Measurements from ENCODE around the gene ZBTB45.

The ZBTB45 gene

DNA sequence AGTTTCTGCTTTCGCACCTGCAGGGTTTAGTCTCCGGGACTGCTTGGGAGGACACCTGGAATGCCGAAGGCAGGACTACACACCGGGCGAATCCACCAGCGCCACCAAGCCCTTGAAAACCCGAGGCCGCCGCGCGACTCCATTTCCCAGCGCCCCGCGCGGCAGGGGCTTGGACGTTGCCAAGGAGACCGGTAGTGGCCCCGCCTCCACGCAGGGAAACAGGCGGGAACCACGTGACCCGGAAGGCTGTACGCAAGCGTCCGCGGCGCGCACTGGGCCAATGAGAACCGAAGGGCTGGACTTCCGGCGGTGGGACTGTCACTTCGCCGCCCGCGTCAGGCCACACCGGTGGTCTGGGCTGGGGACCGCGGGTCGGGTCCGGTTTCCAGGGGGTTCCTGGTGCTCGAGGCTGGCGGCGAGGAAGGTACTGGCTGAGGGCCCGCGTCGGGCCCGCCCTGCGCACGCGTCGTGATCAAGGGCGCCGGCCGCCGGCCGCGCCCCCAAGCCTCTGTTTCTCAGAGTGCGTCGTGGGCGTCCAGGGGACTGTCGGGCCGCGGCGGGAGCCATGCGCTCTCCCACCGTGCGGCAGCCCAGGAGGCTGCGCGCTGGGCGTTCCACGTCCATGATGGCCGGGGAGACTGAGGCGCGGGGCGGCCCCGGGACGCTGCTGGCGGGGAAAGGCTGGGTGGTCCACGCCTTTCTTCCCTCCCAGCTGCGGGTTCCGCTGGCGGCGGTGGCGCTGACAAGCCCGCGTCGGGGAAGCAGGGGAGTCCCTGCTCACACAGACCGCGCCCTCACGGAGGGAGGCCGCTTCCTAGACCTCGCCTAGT, 52.6 kb downstream of the ZBTB45 start, which contains the start of gene ZNF324:
ZNF324 (plus strand) TSS at position 321 of the 830 bp plus-strand sequence. CDS start 2,106 bp downstream, outside the sequence.
- H3K27me3 ChIP-seq (ENCODE audit: control insufficient read depth, insufficient read depth, low read length), result no peaks in the 10 kb centered on the region
- peak within 1 kb of the TSS; percentile 51 for H3K27ac ChIP-seq (ENCODE audit: low read depth, low read length)
- H3K4me1 ChIP-seq (ENCODE audit: control insufficient read depth, insufficient read depth, low read length), result no peaks in the 10 kb centered on the region
- H3K9me3 ChIP-seq (ENCODE audit: control insufficient read depth, insufficient read depth, low read length), result no peaks in the 10 kb centered on the region
- H3K9ac ChIP-seq (ENCODE audit: low read depth, low read length), result no peak within 1 kb of the TSS; the same call in 1 of the 2 replicates
- peaks cover 12% of the 10 kb centered on the region; the same call in 1 of the 2 replicates for H3K36me3 ChIP-seq (ENCODE audit: control insufficient read depth, insufficient read depth, low read length)
- H3K4me3 ChIP-seq (ENCODE audit: low read depth, low read length), result peak within 1 kb of the TSS; percentile 78

DNA sequence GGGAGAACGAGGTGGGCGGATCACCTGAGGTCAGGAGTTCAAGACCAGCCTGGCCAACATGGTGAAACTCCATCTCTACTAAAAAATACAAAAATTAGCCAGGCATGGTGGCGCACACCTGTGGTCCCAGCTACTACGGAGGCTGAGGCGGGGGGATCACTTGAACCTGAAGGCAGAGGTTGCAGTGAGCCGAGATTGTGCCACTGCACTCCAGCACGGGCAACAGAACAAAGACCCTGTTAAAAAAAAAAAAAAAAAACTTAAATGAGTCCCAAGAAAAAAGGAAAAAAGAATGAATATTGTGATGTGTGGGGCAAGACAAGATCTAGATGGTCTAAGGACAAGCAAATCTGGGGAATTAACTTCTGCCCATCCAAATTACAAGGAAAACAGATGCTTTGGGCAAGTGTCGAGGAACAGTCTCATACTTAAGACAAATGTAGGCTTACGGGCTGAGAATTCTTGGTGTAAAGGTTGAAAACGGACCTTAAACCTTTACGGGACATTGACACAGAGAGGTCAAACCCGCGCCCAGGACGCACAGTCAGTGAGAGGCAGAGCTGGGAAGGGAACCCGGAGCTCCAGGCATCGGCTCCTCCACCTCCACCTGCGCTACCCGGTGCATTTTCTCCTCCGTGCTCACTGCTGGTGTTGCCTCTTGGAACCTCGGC, 53.4 kb downstream of the ZBTB45 start:
- H3K4me1 ChIP-seq (ENCODE audit: control insufficient read depth, insufficient read depth, low read length), result no peaks in the 10 kb centered on the region
- no peak overlapping the region for H3K27ac ChIP-seq (ENCODE audit: low read depth, low read length)
- H3K36me3 ChIP-seq (ENCODE audit: control insufficient read depth, insufficient read depth, low read length), result peaks cover 7% of the 10 kb centered on the region; the same call in 1 of the 2 replicates
- no peak overlapping the region for H3K9ac ChIP-seq (ENCODE audit: low read depth, low read length)
- peak overlapping the region; percentile 78 for H3K4me3 ChIP-seq (ENCODE audit: low read depth, low read length)
- H3K9me3 ChIP-seq (ENCODE audit: control insufficient read depth, insufficient read depth, low read length), result no peaks in the 10 kb centered on the region
- H3K27me3 ChIP-seq (ENCODE audit: control insufficient read depth, insufficient read depth, low read length), result no peaks in the 10 kb centered on the region
